NB4 (cell line): ENCODE data around the gene GEN1.

Experiments
- MAX ChIP-seq: IDR thresholded peaks from 2 replicates; pipeline ENCODE4 v1.6.1; 2011; ENCODE audit warnings: low read depth, low read length
- MYC ChIP-seq: IDR thresholded peaks from 2 replicates; pipeline ENCODE4 v1.6.1; 2011; ENCODE audit warnings: low read depth, low read length
- POLR2A ChIP-seq: IDR thresholded peaks from 2 replicates; pipeline ENCODE4 v1.6.1; 2011; ENCODE audit warnings: mild to moderate bottlenecking; ENCODE audit not compliant: insufficient read length; ENCODE audit errors: extremely low read depth
- TF ChIP-seq, protein P1 (sequence below): IDR thresholded peaks from one replicate; pipeline ENCODE4 v1.5.1; 2012; ENCODE audit warnings: low read depth, low read length

GRCh38 chr2:17753803-17754663, at the start of gene GEN1, which contains the start of gene SMC6:
- TF ChIP-seq POLR2A (peak; percentile 28), MAX (no peak), MYC (no peak)
- TF ChIP-seq, protein P1, sequence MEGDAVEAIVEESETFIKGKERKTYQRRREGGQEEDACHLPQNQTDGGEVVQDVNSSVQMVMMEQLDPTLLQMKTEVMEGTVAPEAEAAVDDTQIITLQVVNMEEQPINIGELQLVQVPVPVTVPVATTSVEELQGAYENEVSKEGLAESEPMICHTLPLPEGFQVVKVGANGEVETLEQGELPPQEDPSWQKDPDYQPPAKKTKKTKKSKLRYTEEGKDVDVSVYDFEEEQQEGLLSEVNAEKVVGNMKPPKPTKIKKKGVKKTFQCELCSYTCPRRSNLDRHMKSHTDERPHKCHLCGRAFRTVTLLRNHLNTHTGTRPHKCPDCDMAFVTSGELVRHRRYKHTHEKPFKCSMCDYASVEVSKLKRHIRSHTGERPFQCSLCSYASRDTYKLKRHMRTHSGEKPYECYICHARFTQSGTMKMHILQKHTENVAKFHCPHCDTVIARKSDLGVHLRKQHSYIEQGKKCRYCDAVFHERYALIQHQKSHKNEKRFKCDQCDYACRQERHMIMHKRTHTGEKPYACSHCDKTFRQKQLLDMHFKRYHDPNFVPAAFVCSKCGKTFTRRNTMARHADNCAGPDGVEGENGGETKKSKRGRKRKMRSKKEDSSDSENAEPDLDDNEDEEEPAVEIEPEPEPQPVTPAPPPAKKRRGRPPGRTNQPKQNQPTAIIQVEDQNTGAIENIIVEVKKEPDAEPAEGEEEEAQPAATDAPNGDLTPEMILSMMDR = no peak
